WTC11 (cell line): ENCODE data around the gene NOTCH4. TPM values are rescaled to one million over a fixed set of nuclear protein-coding genes. Genes with fewer than 3 reads are reported as not detected.

ENCODE experiments used
- E2F4 ChIP-seq: sonication (generic); formaldehyde crosslinking; IDR thresholded peaks from 2 replicates; pipeline ENCODE4 v1.8.1; 2022; ENCODE audit warnings: low read depth, mild to moderate bottlenecking, moderate library complexity, missing genetic modification reagents, borderline replicate concordance
- EMX1 ChIP-seq: fragments of 250-450 bp; sonication (Bioruptor Pico); IDR thresholded peaks from 2 replicates; pipeline ENCODE4 v1.8.0; 2021; ENCODE audit warnings: mild to moderate bottlenecking
- GABPB1 ChIP-seq: sonication (generic); formaldehyde crosslinking; IDR thresholded peaks from 2 replicates; pipeline ENCODE4 v1.8.1; 2023; ENCODE audit warnings: mild to moderate bottlenecking, missing genetic modification reagents
- GTF2I ChIP-seq: fragments of 250-450 bp; sonication (Bioruptor Pico); conservative IDR thresholded peaks from 2 replicates; pipeline ENCODE4 v1.4.0; 2021; ENCODE audit warnings: mild to moderate bottlenecking
- RORB ChIP-seq: fragments of 250-450 bp; sonication (Bioruptor Pico); IDR thresholded peaks from 2 replicates; pipeline ENCODE4 v1.9.0; 2021; ENCODE audit warnings: mild to moderate bottlenecking
- TCF7 ChIP-seq: sonication (generic); formaldehyde crosslinking; IDR thresholded peaks from 2 replicates; pipeline ENCODE4 v1.8.0; 2022; ENCODE audit warnings: mild to moderate bottlenecking, low read depth, missing genetic modification reagents, moderate library complexity
- ZNF121 ChIP-seq: sonication (generic); formaldehyde crosslinking; IDR thresholded peaks from 2 replicates; pipeline ENCODE4 v1.8.0; 2023; ENCODE audit warnings: missing genetic modification reagents
- ZNF396 ChIP-seq: fragments of 250-450 bp; sonication (Bioruptor Pico); IDR thresholded peaks from 2 replicates; pipeline ENCODE4 v1.8.0; 2021; ENCODE audit warnings: mild to moderate bottlenecking, moderate library complexity, borderline replicate concordance
- ZNF671 ChIP-seq: fragments of 250-450 bp; sonication (Bioruptor Pico); IDR thresholded peaks from 2 replicates; pipeline ENCODE4 v1.8.0; 2021; ENCODE audit warnings: mild to moderate bottlenecking
- total RNA-seq: library from RNA; stranded (reverse); gene quantifications from 3 replicates; pipeline ENCODE4 v1.2.3, GENCODE V29; 2021
- TF ChIP-seq, protein P1 (sequence below): fragments of 250-450 bp; sonication (Bioruptor Pico); conservative IDR thresholded peaks from 2 replicates; pipeline ENCODE4 v1.9.0; 2021; ENCODE audit warnings: mild to moderate bottlenecking
- TF ChIP-seq, protein P2 (sequence below): fragments of 250-450 bp; sonication (Bioruptor Pico); IDR thresholded peaks from 2 replicates; pipeline ENCODE4 v1.8.0; 2021; ENCODE audit warnings: mild to moderate bottlenecking
- TF ChIP-seq, protein P3 (sequence below): sonication (generic); formaldehyde crosslinking; IDR thresholded peaks from 2 replicates; pipeline ENCODE4 v1.8.0; 2022; ENCODE audit warnings: missing genetic modification reagents
- TF ChIP-seq, protein P4 (sequence below): fragments of 200-600 bp; IDR thresholded peaks from 2 replicates; pipeline ENCODE4 v1.8.0; 2022; ENCODE audit warnings: antibody characterized with exemption
- TF ChIP-seq, protein P5 (sequence below): sonication (generic); formaldehyde crosslinking; IDR thresholded peaks from 2 replicates; pipeline ENCODE4 v1.8.1; 2022; ENCODE audit warnings: mild to moderate bottlenecking, moderate library complexity, missing genetic modification reagents
- TF ChIP-seq, protein P6 (sequence below): sonication (generic); formaldehyde crosslinking; IDR thresholded peaks from 2 replicates; pipeline ENCODE4 v1.8.1; 2023; ENCODE audit warnings: mild to moderate bottlenecking, missing genetic modification reagents
- TF ChIP-seq, protein P7 (sequence below): sonication (generic); formaldehyde crosslinking; conservative IDR thresholded peaks from 2 replicates; pipeline ENCODE4 v1.8.1; 2023; ENCODE audit warnings: mild to moderate bottlenecking, low read depth, missing genetic modification reagents, moderate library complexity
- TF ChIP-seq, protein P8 (sequence below): sonication (generic); formaldehyde crosslinking; IDR thresholded peaks from 2 replicates; pipeline ENCODE4 v1.8.1; 2023; ENCODE audit warnings: mild to moderate bottlenecking, moderate library complexity, missing genetic modification reagents

NOTCH4 gene
- total RNA-seq, 1 experiment from 2014 or later, result 2.6 TPM

DNA sequence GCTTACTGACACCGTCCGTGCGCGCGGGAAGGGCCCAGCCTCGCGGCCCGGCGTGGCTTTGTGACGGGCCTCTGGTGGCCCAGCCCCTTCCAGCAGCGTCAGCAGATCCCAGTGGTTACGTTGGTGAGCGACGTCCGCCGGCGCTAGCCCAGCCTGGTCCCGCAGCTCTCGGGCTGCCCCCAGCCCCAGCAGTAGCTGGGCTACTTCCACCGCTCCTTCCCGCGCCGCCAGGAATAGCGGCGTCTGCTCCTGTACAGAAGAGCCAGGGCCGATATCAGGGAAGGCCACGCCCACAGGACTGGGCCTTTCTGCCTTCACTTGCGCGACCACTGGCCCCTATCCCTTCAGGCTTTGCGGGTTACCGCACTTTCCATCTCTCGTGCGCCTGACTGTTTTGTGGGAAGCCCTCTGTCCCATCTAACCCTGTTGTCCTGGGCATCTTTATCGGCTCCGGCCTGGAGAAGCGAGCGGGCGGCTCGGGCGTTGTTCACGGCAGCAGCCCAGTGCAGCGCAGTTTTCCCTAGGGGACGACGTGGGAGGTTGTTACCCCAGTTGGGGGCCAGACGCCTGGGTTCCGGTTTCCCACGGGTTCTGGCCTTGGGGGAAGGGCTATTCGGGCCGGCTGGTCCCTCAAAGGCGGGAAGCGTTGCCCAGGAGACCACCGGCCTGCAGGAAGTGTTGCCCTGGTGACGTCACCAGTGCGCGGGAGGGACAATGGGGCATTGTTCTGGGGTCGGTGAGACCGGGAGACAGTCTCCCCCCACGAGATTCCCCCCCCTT is 27.8 kb downstream of the NOTCH4 start (continued):
- TF ChIP-seq, protein P1, sequence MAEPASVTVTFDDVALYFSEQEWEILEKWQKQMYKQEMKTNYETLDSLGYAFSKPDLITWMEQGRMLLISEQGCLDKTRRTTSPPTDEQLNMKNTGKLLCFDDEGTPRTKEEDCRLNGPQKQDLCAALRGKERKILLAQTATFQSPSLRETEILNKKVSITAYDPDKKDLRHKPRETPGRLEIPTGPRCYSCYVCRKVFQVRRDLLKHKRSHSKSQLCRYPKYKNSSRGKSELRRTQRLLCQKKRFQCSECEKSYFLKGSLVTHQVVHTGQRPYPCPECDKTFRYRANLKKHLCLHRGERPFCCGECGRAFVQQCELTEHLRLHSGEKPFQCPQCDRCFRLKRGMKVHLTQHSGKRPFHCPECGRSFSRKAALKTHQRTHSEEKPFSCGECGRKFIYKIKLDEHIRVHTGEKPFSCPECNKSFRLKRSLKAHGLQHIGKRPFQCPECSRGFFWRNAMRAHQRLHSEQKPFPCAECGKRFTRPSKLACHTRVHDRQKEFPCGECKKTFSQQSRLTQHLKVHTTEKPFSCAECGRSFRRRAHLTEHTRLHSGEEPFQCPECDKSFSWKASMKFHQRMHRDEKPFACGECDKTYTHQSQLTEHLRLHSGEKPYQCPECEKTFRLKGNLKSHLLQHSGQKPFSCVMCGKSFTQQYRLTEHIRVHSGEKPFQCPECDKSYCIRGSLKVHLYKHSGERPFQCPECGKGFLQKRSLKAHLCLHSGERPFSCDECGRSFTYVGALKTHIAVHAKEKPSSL, result no peak
- no peak for TF ChIP-seq ZNF121 (CRISPR knock-in tag)
- TF ChIP-seq, protein P2, sequence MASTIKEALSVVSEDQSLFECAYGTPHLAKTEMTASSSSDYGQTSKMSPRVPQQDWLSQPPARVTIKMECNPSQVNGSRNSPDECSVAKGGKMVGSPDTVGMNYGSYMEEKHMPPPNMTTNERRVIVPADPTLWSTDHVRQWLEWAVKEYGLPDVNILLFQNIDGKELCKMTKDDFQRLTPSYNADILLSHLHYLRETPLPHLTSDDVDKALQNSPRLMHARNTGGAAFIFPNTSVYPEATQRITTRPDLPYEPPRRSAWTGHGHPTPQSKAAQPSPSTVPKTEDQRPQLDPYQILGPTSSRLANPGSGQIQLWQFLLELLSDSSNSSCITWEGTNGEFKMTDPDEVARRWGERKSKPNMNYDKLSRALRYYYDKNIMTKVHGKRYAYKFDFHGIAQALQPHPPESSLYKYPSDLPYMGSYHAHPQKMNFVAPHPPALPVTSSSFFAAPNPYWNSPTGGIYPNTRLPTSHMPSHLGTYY (CRISPR knock-in tag), result no peak
- TF ChIP-seq, protein P3, sequence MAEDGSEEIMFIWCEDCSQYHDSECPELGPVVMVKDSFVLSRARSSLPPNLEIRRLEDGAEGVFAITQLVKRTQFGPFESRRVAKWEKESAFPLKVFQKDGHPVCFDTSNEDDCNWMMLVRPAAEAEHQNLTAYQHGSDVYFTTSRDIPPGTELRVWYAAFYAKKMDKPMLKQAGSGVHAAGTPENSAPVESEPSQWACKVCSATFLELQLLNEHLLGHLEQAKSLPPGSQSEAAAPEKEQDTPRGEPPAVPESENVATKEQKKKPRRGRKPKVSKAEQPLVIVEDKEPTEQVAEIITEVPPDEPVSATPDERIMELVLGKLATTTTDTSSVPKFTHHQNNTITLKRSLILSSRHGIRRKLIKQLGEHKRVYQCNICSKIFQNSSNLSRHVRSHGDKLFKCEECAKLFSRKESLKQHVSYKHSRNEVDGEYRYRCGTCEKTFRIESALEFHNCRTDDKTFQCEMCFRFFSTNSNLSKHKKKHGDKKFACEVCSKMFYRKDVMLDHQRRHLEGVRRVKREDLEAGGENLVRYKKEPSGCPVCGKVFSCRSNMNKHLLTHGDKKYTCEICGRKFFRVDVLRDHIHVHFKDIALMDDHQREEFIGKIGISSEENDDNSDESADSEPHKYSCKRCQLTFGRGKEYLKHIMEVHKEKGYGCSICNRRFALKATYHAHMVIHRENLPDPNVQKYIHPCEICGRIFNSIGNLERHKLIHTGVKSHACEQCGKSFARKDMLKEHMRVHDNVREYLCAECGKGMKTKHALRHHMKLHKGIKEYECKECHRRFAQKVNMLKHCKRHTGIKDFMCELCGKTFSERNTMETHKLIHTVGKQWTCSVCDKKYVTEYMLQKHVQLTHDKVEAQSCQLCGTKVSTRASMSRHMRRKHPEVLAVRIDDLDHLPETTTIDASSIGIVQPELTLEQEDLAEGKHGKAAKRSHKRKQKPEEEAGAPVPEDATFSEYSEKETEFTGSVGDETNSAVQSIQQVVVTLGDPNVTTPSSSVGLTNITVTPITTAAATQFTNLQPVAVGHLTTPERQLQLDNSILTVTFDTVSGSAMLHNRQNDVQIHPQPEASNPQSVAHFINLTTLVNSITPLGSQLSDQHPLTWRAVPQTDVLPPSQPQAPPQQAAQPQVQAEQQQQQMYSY (CRISPR knock-in tag), result no peak
- TF ChIP-seq ZNF396, result no peak
- peak; percentile 83; the same call in 1 of the 2 replicates for TF ChIP-seq E2F4 (CRISPR knock-in tag)
- TF ChIP-seq, protein P4, sequence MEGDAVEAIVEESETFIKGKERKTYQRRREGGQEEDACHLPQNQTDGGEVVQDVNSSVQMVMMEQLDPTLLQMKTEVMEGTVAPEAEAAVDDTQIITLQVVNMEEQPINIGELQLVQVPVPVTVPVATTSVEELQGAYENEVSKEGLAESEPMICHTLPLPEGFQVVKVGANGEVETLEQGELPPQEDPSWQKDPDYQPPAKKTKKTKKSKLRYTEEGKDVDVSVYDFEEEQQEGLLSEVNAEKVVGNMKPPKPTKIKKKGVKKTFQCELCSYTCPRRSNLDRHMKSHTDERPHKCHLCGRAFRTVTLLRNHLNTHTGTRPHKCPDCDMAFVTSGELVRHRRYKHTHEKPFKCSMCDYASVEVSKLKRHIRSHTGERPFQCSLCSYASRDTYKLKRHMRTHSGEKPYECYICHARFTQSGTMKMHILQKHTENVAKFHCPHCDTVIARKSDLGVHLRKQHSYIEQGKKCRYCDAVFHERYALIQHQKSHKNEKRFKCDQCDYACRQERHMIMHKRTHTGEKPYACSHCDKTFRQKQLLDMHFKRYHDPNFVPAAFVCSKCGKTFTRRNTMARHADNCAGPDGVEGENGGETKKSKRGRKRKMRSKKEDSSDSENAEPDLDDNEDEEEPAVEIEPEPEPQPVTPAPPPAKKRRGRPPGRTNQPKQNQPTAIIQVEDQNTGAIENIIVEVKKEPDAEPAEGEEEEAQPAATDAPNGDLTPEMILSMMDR, result no peak
- TF ChIP-seq, protein P5, sequence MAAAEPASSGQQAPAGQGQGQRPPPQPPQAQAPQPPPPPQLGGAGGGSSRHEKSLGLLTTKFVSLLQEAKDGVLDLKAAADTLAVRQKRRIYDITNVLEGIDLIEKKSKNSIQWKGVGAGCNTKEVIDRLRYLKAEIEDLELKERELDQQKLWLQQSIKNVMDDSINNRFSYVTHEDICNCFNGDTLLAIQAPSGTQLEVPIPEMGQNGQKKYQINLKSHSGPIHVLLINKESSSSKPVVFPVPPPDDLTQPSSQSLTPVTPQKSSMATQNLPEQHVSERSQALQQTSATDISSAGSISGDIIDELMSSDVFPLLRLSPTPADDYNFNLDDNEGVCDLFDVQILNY, result peak; percentile 97
- TF ChIP-seq, protein P6, sequence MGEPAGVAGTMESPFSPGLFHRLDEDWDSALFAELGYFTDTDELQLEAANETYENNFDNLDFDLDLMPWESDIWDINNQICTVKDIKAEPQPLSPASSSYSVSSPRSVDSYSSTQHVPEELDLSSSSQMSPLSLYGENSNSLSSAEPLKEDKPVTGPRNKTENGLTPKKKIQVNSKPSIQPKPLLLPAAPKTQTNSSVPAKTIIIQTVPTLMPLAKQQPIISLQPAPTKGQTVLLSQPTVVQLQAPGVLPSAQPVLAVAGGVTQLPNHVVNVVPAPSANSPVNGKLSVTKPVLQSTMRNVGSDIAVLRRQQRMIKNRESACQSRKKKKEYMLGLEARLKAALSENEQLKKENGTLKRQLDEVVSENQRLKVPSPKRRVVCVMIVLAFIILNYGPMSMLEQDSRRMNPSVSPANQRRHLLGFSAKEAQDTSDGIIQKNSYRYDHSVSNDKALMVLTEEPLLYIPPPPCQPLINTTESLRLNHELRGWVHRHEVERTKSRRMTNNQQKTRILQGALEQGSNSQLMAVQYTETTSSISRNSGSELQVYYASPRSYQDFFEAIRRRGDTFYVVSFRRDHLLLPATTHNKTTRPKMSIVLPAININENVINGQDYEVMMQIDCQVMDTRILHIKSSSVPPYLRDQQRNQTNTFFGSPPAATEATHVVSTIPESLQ (CRISPR knock-in tag), result no peak
- TF ChIP-seq GABPB1 (CRISPR knock-in tag), result no peak; the same call in 1 of the 2 replicates
- no peak for TF ChIP-seq RORB
- TF ChIP-seq, protein P7, sequence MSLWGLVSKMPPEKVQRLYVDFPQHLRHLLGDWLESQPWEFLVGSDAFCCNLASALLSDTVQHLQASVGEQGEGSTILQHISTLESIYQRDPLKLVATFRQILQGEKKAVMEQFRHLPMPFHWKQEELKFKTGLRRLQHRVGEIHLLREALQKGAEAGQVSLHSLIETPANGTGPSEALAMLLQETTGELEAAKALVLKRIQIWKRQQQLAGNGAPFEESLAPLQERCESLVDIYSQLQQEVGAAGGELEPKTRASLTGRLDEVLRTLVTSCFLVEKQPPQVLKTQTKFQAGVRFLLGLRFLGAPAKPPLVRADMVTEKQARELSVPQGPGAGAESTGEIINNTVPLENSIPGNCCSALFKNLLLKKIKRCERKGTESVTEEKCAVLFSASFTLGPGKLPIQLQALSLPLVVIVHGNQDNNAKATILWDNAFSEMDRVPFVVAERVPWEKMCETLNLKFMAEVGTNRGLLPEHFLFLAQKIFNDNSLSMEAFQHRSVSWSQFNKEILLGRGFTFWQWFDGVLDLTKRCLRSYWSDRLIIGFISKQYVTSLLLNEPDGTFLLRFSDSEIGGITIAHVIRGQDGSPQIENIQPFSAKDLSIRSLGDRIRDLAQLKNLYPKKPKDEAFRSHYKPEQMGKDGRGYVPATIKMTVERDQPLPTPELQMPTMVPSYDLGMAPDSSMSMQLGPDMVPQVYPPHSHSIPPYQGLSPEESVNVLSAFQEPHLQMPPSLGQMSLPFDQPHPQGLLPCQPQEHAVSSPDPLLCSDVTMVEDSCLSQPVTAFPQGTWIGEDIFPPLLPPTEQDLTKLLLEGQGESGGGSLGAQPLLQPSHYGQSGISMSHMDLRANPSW (CRISPR knock-in tag), result no peak
- TF ChIP-seq GTF2I, result no peak
- TF ChIP-seq, protein P8, sequence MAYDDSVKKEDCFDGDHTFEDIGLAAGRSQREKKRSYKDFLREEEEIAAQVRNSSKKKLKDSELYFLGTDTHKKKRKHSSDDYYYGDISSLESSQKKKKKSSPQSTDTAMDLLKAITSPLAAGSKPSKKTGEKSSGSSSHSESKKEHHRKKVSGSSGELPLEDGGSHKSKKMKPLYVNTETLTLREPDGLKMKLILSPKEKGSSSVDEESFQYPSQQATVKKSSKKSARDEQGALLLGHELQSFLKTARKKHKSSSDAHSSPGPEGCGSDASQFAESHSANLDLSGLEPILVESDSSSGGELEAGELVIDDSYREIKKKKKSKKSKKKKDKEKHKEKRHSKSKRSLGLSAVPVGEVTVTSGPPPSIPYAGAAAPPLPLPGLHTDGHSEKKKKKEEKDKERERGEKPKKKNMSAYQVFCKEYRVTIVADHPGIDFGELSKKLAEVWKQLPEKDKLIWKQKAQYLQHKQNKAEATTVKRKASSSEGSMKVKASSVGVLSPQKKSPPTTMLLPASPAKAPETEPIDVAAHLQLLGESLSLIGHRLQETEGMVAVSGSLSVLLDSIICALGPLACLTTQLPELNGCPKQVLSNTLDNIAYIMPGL, result no peak; the same call in 1 of the 2 replicates
- no peak for TF ChIP-seq TCF7 (CRISPR knock-in tag)
- no peak for TF ChIP-seq ZNF671 (CRISPR knock-in tag)
- 0 out of 2 replicates have a peak, but pooled peaks have one; percentile 46 for TF ChIP-seq EMX1 (CRISPR knock-in tag)
